Neural cell (in vitro differentiated cells): ENCODE data around the gene GRHL3.

ENCODE experiments used
- CTCF ChIP-seq: fragments of 450-650 bp; IDR thresholded peaks from 2 replicates; pipeline ENCODE4 v1.5.1; 2014; ENCODE audit warnings: antibody characterized with exemption, mild to moderate bottlenecking, moderate library complexity; ENCODE audit not compliant: poor library complexity, severe bottlenecking
- EP300 ChIP-seq: fragments of 450-650 bp; conservative IDR thresholded peaks from 2 replicates; pipeline ENCODE4 v1.6.1; 2014; ENCODE audit warnings: antibody characterized with exemption, mild to moderate bottlenecking, moderate library complexity; ENCODE audit not compliant: poor library complexity, severe bottlenecking
- EZH2 ChIP-seq: fragments of 200-600, 300-800 bp; shearing (Covaris generic), sonication (generic); IDR thresholded peaks from 2 replicates; pipeline ENCODE4 v1.6.1; 2014; ENCODE audit warnings: antibody characterized with exemption, low read length, borderline replicate concordance, mild to moderate bottlenecking; ENCODE audit not compliant: insufficient read depth, poor library complexity, severe bottlenecking
- POLR2AphosphoS5 ChIP-seq: IDR thresholded peaks from 2 replicates; pipeline ENCODE4 v1.6.1; 2012
- REST ChIP-seq: IDR thresholded peaks from 2 replicates; pipeline ENCODE4 v1.6.1; 2012; ENCODE audit warnings: borderline replicate concordance
- SMC3 ChIP-seq: fragments of 450-650 bp; conservative IDR thresholded peaks from 2 replicates; pipeline ENCODE4 v1.6.1; 2014; ENCODE audit warnings: antibody characterized with exemption, mild to moderate bottlenecking, moderate library complexity; ENCODE audit not compliant: poor library complexity
- TAF1 ChIP-seq: IDR thresholded peaks from 2 replicates; pipeline ENCODE4 v1.6.1; 2012; ENCODE audit warnings: low read depth

- TF ChIP-seq CTCF (no peak), REST (no peak), SMC3 (no peak), POLR2AphosphoS5 (no peak), EP300 (no peak), TAF1 (no peak), EZH2 (no peak)
Observed at GRCh38 chr1:24357038-24357437, 37.9 kb downstream of the GRHL3 start.
